NCI-H510A (cell line): ENCODE measurements around the gene MCCD1.
"Not testable (repeated sequence)": the region's sequence is repeated elsewhere in the genome, so short reads cannot be mapped to it uniquely, and the experiment has no call there.

Experiments
- DNase-seq: peaks from one replicate; lab custom pipeline; 2025; lab: John Stamatoyannopoulos, UW

The MCCD1 gene

DNA sequence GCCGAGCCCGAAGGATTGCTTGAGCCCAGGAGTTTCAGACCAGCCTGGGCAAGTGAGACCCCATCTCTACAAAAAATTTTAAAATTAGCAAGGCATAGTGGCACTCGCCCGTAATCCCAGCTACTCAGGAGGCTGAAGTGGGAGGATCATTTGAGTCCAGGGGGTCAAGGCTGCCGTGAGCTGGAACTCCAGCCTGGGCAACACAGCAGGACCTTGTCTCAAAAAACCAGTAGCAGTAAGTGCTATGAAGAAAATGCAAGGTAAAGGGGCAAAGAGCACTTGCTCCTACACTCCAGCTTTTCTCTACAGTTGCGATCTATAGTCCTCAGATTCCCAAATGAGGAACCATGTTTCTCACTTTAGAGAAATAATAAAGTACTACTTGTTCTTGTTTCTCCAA, 14.9 kb downstream of the MCCD1 start:
- no peak for DNase-seq

DNA sequence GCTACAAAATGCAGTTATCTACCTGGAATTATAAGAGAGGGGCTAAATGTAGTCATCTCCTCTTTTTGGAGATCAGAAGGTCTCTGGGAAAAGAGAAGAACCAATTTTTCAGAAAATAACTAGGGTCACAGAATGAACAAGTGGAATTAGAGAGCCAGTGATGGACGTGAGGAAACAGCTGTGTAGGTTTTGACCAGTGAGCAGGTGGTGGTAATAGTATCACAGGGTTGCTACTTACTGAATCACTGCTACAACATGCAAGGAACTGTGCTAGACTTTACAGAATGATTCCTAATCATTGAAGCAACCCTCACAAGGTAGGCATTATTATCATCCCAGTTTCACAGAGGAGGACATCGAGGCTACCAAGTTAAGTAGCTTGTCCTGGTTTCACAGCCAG, 15.9 kb downstream of the MCCD1 start:
- DNase-seq, result no peak

DNA sequence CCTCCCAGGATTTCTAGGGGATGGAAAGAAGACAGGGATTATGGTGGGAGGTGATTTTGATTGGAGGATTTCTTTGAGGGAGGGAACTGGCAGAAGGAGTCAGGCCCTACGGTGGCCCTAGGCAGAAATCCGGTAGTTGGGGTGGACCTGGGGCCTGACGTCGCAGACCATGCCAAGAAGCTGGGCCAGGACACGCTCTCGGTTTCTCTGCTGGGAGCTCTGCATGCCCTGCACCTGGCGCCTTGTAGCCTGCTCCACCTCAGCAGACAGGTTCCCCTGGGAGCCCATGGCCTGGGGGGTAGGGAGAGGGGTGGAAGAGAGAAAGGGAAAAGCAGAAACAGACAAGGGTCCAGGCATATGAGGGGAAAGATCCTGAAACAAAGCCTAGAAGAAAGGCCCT, 16.5 kb downstream of the MCCD1 start:
- no peak for DNase-seq

DNA sequence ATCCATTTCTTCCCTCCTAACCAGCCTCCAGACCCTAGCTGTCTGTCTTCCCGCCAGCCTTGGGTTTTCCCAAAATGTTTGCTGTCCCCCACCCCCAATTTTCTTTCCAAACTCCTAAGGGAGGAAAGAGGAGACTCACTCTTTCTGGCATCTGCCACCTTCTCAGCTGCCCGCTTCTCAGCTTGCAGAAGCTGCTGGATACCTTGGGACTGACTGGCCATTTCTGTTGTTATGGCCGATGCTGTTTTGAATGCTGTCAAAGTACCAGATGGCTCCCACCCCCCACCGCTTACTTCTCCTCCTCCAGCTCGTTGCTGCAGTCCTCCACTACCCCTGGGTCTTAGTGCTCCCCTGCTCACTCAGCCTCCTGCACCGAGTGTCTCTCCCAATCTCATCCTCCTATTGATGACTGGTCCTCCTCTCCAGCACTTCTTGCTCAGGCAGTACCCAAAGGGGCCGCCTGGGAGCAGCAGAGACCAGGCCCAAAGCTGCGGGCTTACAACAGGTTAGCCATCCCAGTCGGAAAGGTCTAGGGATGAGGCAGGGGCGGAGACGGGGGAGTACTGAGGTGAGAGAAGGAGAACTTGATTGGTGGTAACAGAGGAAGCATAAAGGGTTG, 17.7 kb downstream of the MCCD1 start, which contains the start of gene ATP6V1G2:
Gene ATP6V1G2 (minus strand): TSS at position 270 of the 619 bp plus-strand sequence. CDS start 49 bp downstream, at position 221.
- DNase-seq, result peak; percentile 98

DNA sequence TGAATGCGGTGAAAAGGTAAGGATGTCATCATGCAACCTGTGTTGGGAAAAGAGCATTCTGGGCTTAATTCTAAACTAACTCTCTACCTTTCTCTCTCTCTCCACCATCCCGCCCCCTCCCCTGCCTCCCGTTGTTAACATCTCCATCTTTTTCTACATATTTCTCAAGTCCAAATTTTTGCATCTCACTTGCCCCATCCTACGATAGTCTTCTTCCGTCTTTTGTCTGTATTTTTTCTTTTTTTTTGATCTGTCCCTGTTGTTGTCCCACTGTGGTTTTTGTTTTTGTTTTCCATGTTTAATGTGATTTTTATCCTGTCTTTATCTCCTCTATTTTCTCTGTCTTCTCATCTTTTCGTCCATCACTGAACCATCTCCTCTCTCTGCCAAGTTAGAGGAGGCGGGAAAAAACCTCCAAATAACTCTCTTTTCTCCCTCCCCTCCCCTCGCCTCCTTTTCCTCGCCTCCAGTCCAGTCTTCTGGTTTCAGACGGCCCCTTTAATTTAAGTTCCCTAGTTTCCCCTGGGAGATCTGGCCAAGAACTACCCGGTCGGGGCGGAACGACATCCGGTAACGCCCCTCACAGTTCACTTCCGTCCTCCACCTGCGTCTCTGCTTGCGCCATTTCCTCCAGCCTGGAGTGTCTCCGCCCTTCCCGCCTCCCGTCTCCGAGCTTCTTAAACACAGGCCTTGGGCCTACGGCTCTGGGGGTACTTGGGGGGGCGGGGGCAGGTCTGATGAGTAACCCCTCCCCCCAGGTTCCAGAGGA, 18.4 kb downstream of the MCCD1 start, which contains the start of gene NFKBIL1:
Gene NFKBIL1 (plus strand): TSS at position 651 of the 769 bp plus-strand sequence. CDS start 87 bp downstream, at position 738.
- peak; percentile 97 for DNase-seq

DNA sequence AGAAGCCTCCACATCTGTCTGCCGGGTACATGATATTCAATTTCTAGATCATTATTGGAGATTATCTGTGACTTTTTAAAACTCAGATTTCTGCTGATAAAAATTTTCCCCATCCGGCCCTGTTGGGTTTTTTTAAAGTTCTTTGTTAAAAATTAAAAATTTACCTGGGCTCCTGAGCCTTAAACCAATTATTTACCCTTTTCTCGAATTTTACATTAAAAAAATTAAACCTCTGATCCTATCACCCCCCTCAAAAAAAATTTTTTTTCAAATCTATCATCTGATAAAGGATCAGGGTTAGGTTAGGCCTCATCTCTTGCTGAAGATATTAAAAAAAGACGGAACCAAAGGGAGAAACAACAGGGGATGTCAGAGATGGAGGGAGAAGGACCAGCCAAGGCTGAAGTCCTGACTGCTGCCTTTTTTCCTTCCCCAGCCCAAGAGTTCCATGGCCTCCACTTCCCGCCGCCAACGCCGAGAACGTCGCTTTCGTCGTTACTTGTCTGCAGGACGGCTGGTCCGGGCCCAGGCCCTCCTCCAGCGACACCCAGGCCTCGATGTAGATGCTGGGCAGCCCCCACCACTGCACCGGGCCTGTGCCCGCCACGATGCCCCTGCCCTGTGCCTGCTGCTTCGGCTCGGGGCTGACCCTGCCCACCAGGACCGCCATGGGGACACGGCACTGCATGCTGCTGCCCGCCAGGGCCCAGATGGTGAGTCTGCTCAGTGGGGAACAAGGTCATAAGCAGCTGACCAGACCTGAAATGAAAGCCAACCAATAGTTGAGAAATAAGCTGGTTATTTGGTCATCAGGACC, 19.2 kb downstream of the MCCD1 start:
- DNase-seq, result no peak

DNA sequence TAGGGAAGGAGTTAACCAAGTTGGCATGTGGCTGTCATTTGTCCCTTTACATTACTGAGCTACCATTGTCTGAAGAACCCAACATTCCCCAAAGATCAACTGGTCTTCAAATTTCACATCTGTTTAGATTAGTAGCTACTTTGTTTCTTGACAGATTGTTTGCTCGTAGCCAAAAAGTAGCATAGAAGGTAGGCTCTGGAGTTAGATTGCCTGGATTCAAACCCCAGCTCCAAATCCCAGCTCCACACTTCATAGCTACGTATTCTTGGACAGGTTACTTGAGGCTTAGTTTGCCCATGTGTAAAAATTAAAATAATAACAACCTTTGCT, 19.7 kb downstream of the MCCD1 start:
- no peak for DNase-seq

DNA sequence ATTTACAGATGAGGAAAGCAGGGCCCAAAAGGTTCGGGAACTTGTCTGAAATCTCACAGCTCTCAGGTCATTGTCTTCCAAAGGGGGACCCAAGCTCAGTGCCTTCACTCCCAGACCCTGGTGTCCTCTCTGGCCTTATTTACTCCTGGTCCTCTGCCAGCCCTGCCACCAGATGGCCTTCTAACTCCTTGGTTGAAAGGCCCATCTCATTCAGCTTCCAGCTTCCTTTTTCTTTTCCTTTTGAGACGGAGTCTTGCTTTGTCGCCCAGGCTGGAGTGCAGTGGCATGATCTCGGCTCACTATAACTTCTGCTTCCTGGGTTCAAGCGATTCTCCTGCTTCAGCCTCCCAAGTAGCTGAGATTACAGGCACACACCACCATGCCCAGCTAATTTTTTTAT, 22.6 kb downstream of the MCCD1 start:
- not testable (repeated sequence) for DNase-seq

DNA sequence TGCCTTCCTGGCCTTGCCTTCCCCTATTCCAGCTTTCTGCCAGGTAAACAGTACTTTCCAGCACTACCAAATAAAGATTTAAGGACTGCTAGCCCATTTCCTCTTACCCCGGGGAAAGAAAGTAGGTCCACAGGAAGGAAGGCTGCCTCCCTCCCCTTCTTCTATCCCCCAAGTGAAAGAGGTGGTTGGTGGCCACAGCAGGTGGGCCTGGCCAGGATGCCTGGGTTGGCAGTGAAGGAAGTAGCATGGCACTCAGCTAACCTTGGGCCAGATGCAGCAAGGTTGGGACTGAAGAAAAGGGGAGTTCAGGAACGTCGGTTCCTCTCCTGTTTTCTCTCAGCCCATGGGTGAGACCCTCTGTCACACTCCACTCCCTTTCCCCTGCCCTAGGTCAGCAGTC, 27.5 kb downstream of the MCCD1 start:
- no peak for DNase-seq

DNA sequence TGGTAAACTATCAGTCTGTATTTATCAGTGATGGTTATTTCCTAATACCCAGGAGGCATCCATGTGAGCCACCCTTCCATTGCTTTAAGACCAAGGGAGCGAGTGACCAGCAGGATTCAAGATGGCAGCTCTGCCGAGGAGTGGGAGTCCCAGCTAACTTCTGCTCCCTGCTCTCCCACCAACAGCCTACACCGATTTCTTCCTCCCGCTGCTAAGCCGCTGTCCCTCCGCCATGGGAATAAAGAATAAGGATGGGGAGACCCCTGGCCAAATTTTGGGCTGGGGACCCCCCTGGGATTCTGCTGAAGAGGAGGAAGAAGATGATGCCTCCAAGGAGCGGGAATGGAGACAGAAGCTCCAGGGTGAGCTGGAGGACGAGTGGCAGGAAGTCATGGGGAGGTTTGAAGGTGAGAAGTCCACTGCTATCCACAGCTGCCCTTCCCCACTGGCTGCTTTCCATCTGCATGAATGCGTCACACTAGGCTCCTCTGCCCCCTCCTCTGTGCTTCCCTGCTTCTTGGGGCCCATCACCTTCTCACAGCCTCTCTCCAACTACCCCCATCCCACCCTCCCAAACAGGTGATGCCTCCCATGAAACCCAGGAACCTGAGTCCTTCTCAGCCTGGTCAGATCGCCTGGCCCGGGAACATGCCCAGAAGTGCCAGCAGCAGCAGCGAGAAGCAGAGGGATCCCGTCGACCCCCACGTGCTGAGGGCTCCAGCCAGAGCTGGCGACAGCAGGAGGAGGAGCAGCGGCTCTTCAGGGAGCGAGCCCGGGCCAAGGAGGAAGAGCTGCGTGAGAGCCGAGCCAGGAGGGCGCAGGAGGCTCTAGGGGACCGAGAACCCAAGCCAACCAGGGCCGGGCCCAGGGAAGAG, 28.9 kb downstream of the MCCD1 start:
- no peak for DNase-seq

DNA sequence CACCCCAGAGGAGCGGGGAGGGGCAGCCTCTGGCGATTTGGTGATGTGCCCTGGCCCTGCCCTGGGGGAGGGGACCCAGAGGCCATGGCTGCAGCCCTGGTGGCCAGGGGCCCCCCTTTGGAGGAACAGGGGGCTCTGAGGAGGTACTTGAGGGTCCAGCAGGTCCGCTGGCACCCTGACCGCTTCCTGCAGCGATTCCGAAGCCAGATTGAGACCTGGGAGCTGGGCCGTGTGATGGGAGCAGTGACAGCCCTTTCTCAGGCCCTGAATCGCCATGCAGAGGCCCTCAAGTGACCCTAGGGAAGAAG, 29.5 kb downstream of the MCCD1 start:
- no peak for DNase-seq

DNA sequence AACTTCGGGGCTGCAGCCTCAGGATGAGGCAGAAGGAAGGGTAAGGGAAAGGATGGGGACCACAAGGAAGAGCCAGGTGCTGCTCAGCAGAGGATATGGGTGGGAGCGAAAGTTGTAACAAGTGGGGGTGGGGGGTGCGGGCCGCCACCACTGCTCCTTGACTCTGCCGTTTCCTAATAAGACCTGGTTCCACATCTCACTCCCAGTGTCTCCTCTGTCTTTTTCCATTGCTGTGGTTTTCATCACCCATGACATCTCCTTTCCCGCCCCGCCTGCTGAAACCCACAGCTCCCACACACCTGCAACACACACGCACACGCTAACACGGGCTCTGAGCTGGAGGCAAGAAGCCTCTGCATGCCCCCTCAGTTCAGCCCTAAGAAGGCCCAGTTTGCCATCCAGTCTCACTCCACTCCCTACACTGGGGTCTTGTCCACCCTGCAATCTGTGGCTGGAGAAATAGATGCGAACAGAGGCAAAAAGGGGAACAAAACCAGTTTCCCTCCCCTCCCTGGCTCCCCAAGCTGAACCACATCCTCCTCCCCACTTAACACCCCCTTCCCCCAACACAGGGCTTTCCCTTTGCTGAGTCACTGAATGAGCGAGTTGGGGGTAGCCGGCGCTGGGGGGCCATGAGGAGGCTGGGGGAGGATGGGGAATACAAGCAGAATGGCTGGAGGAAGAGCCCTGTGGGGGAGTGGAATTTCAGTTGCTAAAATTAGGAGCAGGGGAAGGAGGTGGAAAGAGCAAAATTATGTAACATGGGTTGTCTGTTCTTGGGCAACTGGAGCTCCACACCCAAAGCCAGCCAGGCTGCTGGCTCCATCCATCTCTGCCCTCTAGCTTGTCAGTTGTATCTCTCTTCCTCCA, 30.1 kb downstream of the MCCD1 start:
- no peak for DNase-seq

DNA sequence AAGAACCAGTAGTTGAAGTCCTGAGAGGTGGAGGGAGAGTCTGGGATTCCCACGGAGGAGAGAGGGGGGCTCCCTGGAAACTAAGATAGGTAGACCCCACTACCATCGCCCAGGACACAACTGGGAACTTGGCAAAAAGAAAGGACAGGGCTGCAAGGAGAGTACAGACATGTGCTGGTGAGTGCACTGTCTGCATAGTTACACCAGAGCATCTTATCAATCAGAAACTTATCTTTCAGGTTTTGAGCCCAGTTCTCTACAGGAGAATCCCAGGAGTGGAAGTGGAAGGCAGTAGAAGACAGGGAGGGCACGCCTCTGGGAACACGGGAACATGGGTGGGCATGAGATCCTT, 30.8 kb downstream of the MCCD1 start:
- DNase-seq, result no peak

DNA sequence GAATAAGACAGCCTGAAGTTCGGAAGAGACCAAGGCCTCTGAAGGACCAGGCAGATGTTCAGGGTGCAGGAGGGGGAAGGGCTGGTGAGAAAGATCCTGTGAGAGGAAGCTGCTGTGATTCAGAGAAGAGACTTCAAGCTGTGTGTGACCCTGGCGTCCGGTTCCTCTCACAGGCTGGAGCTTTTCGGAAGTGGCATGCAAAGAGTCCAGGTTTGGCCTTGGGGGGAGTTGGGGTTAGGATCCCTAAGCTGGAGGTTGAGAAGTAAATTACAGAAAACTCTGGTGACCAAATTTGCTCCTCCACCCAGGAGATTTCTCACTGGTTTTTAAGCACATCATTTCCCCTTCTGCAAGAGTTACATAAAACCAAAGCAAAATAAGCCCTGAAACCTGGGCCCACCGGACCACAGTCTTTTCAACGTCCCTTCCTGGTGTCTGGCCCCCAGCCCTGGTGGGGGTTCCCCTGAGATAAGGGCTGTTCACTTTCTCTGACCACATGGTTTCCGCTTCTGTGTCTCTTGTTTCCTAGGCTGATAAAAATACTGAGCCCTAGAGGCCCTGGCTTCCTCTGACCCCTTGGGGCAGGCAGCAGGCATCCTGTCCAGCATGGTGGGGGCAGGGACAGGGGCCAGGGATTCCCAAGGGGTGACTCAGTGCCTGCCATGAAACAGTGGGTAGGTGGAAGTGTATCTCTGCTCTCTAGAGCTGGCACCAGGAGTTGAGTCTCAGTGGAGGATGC, 31.4 kb downstream of the MCCD1 start:
- no peak for DNase-seq

DNA sequence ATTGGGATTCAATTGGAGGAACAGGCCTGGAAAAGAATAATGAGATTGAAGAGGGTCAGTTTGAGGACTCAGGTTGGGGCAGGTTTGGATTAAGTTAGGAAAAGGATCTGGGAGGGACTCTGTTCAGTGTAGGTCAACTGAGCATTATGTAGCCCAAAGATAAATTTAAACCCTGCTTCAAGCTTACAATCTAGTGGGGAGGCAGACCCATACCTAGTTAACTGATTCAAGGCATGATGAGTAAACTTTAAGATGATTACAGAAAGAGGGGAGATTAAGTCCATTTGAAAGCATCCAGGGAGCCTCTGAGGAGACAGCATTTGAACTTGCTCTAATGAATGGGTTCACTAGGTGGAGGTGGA, 31.9 kb downstream of the MCCD1 start:
- DNase-seq, result no peak

DNA sequence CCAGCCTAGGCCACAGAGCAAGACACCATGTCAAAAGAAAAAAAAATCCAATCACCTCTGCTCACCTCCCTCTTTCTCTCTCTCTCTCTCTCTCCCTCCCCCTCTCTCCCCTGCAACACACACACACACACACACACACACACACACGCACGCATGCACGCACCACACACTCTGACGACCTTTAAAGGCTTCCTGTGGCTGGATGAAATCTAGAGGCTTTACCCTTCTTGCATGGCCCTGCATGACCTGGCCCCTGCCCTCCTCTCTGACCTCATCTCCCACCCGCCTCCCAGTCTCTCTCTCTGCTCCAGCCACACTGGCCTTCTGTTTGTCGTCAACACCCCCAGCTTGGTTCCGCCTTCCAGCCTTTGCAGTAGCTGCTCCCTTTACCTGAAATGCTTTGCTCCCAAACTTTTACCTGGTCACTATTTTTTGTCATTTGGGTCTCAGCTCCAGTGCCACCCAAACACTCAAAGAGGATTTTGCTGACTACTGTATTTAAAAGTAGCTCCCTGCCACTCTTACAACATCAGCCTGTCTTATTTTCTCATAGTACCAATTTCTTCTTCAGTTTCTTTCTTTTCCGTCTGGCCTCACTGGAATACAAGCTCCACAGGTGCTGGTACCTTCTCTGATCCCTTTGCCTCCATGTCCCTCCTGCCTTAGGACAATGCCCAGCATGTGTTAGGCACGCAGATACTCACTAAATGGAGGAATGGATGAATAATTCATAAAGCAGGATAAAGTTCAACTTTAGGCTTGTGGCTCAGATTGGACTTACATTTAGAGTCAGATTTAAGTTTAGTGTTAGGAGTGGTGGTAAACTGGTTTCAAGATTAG, 39.0 kb downstream of the MCCD1 start:
- no peak for DNase-seq

DNA sequence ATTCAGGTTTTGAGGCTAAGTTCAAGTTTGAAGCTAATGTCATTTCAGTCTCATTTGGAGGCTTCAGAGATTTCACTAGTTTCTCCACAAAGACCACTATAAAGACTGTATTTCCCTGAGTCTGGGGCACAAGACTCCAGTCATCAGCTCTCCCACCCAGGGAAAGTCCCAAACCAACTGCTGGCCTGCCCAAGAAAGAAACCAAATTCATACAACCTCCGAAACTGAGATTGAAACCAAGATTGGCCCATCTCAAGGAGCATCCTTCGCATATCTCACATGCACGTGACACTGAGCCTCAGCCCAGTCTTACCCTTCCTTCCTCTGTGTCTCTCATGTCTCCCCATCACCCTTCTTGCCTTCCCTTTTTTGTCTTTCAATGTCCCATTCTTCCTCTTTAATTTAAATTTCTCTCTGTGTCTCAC, 39.8 kb downstream of the MCCD1 start:
- DNase-seq, result no peak

DNA sequence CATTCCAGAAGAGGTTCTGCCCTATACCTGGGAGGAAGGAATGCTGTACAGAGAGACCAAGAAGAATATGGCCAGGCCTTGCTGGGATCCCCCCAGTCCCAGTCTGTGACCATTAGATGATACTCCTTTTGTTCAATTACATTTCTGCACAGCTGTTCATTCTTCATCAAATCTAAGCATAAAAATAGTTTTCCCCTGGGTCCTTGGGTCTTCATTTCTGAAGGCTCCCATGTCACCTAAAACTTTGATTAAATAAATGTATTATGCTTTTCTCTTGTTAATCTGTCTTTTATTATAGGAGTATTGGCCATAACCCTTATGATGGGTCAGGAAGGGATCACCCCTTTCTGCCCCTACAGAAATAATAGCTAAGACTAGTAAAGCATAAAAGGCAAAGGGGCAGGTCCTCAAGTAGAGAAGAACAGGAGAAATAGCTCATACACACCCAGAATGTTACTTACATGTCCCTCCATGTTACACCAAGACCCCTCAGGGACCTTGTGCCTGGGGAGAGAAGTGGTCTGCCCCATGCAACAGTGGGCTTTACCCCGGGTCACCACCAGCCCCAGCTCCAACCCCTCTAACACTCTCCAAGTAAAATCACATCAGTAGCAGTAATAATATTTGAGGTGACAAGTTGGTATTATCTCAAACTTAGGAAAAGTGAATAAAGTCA, 41.2 kb downstream of the MCCD1 start:
- no peak for DNase-seq
